Measurements from ENCODE around the gene NEK2.
"Not testable (repeated sequence)": the region's sequence is repeated elsewhere in the genome, so short reads cannot be mapped to it uniquely, and the experiment has no call there.

The NEK2 gene

GRCh38 chr1:211650904-211651303 lies 24.5 kb downstream of the NEK2 start:
- DNase-seq (ENCODE audit: low read depth): no peak

- DNase-seq (ENCODE audit: low read depth): no peak
Observed at GRCh38 chr1:211648980-211649934, 26.2 kb downstream of the NEK2 start.

- no peak for DNase-seq (ENCODE audit: low read depth)
Observed at GRCh38 chr1:211648336-211648735, 27.1 kb downstream of the NEK2 start.

GRCh38 chr1:211647711-211648121 lies 27.7 kb downstream of the NEK2 start:
- DNase-seq (ENCODE audit: low read depth): no peak

GRCh38 chr1:211646566-211646965 lies 28.9 kb downstream of the NEK2 start:
- no peak for DNase-seq (ENCODE audit: low read depth)

GRCh38 chr1:211645601-211646000 lies 29.8 kb downstream of the NEK2 start:
- not testable (repeated sequence) for DNase-seq (ENCODE audit: low read depth)

GRCh38 chr1:211644653-211645052 lies 30.8 kb downstream of the NEK2 start:
- no peak for DNase-seq (ENCODE audit: low read depth)

GRCh38 chr1:211643324-211644212 lies 31.9 kb downstream of the NEK2 start:
- DNase-seq (ENCODE audit: low read depth): no peak

GRCh38 chr1:211642870-211643269 lies 32.6 kb downstream of the NEK2 start:
- no peak for DNase-seq (ENCODE audit: low read depth)

- DNase-seq (ENCODE audit: low read depth): no peak
Observed at GRCh38 chr1:211641942-211642341, 33.5 kb downstream of the NEK2 start.

GRCh38 chr1:211641044-211641800 lies 34.2 kb downstream of the NEK2 start:
- DNase-seq (ENCODE audit: low read depth): no peak

- DNase-seq (ENCODE audit: low read depth): no peak
Observed at GRCh38 chr1:211640301-211640630, 35.2 kb downstream of the NEK2 start.

GRCh38 chr1:211639475-211640300 lies 35.7 kb downstream of the NEK2 start:
- peak; percentile 93 for DNase-seq (ENCODE audit: low read depth)

- no peak for DNase-seq (ENCODE audit: low read depth)
Observed at GRCh38 chr1:211638689-211639101, 36.7 kb downstream of the NEK2 start.

- DNase-seq (ENCODE audit: low read depth): no peak
Observed at GRCh38 chr1:211638246-211638645, 37.2 kb downstream of the NEK2 start.

GRCh38 chr1:211637066-211637465 lies 38.4 kb downstream of the NEK2 start:
- no peak for DNase-seq (ENCODE audit: low read depth)

- not testable (repeated sequence) for DNase-seq (ENCODE audit: low read depth)
Observed at GRCh38 chr1:211636575-211637029, 38.8 kb downstream of the NEK2 start.

GRCh38 chr1:211635597-211636205 lies 39.7 kb downstream of the NEK2 start:
- no peak for DNase-seq (ENCODE audit: low read depth)

- no peak for DNase-seq (ENCODE audit: low read depth)
Observed at GRCh38 chr1:211634931-211635330, 40.5 kb downstream of the NEK2 start.

GRCh38 chr1:211634461-211634860 lies 41.0 kb downstream of the NEK2 start:
- no peak for DNase-seq (ENCODE audit: low read depth)

GRCh38 chr1:211633524-211633846 lies 41.9 kb downstream of the NEK2 start:
- DNase-seq (ENCODE audit: low read depth): no peak
